Astrocyte (in vitro differentiated cells and primary cell): ENCODE data around the gene CSNK2A1. TPM values are rescaled to one million over a fixed set of nuclear protein-coding genes. Genes with fewer than 3 reads are reported as not detected.

Experiments
- DNase-seq: peaks from one replicate; pipeline ENCODE4 v3.0.0-alpha.2; 2010; ENCODE audit warnings: low read depth
- FAIRE-seq: peaks from 2 replicates; lab custom pipeline; 2011; peaks lifted over from hg19 to GRCh38; lab: Jason Lieb, UNC
- H2AFZ ChIP-seq: 2 replicates; pipeline ENCODE4 v1.6.0; 2012; ENCODE audit warnings: low read depth, low read length, inconsistent platforms
- H3K27ac ChIP-seq: 2 replicates; pipeline ENCODE4 v1.5.1; 2011; ENCODE audit warnings: low read depth, low read length, inconsistent platforms
- H3K27me3 ChIP-seq: 2 replicates; pipeline ENCODE4 v1.6.0; 2011; ENCODE audit warnings: low read length, inconsistent platforms; ENCODE audit not compliant: insufficient read depth
- H3K36me3 ChIP-seq: 2 replicates; pipeline ENCODE4 v1.5.1; 2011; ENCODE audit warnings: low read length, inconsistent platforms; ENCODE audit not compliant: insufficient read depth
- H3K4me1 ChIP-seq: 2 replicates; pipeline ENCODE4 v1.5.1; 2011; ENCODE audit warnings: low read length, inconsistent platforms; ENCODE audit not compliant: insufficient read depth
- H3K4me2 ChIP-seq: 2 replicates; pipeline ENCODE4 v1.6.0; 2012; ENCODE audit warnings: low read length, inconsistent platforms
- H3K4me3 ChIP-seq: 2 replicates; pipeline ENCODE4 v1.5.1; 2011; ENCODE audit warnings: low read depth, mild to moderate bottlenecking, low read length, inconsistent platforms; ENCODE audit not compliant: insufficient read depth
- H3K79me2 ChIP-seq: 2 replicates; pipeline ENCODE4 v1.6.0; 2012; ENCODE audit warnings: mild to moderate bottlenecking, low read length, inconsistent platforms; ENCODE audit not compliant: insufficient read depth
- H3K9ac ChIP-seq: 2 replicates; pipeline ENCODE4 v1.6.0; 2012; ENCODE audit warnings: mild to moderate bottlenecking, low read length, inconsistent platforms
- H3K9me3 ChIP-seq: 2 replicates; pipeline ENCODE4 v1.5.1; 2012; ENCODE audit warnings: low read depth, mild to moderate bottlenecking, low read length, inconsistent platforms; ENCODE audit not compliant: insufficient read depth
- H4K20me1 ChIP-seq: 2 replicates; pipeline ENCODE4 v1.6.0; 2012; ENCODE audit warnings: low read length, inconsistent platforms; ENCODE audit not compliant: insufficient read depth
- H3K27ac Mint-ChIP-seq: one replicate; pipeline ENCODE4 v1.8.0; 2021; ENCODE audit warnings: mild to moderate bottlenecking, mixed read lengths; ENCODE audit not compliant: unreplicated experiment
- H3K27me3 Mint-ChIP-seq: one replicate; pipeline ENCODE4 v1.8.0; 2021; ENCODE audit warnings: low read depth, mixed read lengths; ENCODE audit not compliant: unreplicated experiment
- H3K36me3 Mint-ChIP-seq: one replicate; pipeline ENCODE4 v1.8.0; 2021; ENCODE audit warnings: low read depth, mixed read lengths; ENCODE audit not compliant: unreplicated experiment
- H3K4me1 Mint-ChIP-seq: one replicate; pipeline ENCODE4 v1.8.0; 2021; ENCODE audit warnings: low read depth, mixed read lengths; ENCODE audit not compliant: unreplicated experiment
- H3K4me3 Mint-ChIP-seq: one replicate; pipeline ENCODE4 v1.8.0; 2021; ENCODE audit warnings: mild to moderate bottlenecking, moderate library complexity, mixed read lengths; ENCODE audit not compliant: unreplicated experiment
- H3K9me3 Mint-ChIP-seq: one replicate; pipeline ENCODE4 v1.8.0; 2021; ENCODE audit warnings: mild to moderate bottlenecking, mixed read lengths; ENCODE audit not compliant: unreplicated experiment
- CTCF ChIP-seq: IDR thresholded peaks from 2 replicates; pipeline ENCODE4 v1.5.1; 2011; ENCODE audit warnings: low read depth, mild to moderate bottlenecking, inconsistent platforms, low read length, moderate library complexity; ENCODE audit not compliant: insufficient read depth
- EZH2 ChIP-seq: IDR thresholded peaks from 2 replicates; pipeline ENCODE4 v1.6.1; 2012; ENCODE audit warnings: mild to moderate bottlenecking, low read length, inconsistent platforms; ENCODE audit not compliant: insufficient read depth
- total RNA-seq: library from RNA; stranded (reverse); gene quantifications from 2 replicates; pipeline ENCODE4 v1.2.1, GENCODE V29; 2021

CSNK2A1 gene
- total RNA-seq, 1 donor from 2014 or later: 226 TPM

DNA sequence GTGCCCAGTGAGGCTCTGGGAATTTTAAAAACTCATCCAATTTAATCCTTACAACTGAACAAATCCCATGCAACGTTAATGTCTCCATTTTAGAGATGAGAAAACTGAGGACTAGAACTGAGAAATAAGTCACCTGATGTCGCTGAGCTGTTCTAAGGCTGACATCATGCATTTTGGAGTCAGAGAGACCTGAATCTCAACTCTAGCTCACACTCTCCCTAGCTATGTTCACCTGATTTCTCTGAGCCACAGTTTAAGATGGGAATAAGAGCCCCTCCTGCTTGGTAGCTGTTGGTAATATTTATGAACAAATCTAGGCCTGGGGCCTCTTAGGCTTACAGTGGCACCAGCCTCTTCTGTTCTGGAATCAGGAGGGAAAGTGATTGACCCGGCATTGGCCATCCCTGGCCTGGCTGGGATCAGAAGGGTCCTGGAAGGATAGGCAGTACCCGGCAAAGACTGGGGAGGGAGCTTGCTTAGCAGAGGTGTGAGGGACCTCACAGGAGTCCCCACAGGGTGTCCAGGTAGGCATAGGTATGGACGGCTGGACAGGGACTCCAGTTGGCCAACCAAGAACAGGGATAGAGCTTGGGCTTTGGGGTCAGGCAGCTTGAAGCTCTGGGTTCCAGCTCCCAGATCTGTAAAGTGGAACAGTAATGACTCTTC lies 18.8 kb upstream of the CSNK2A1 start:
- H3K36me3 ChIP-seq: no peaks in the 10 kb centered on the region
- DNase-seq (no peak), FAIRE-seq (no peak)
- no peaks in the 10 kb centered on the region for H3K79me2 ChIP-seq
- H2AFZ ChIP-seq: no peak overlapping the region
- H3K9me3 ChIP-seq: no peaks in the 10 kb centered on the region
- H3K4me2 ChIP-seq: no peak overlapping the region
- H3K4me1 Mint-ChIP-seq: no peaks in the 10 kb centered on the region
- no peak overlapping the region for H3K27ac Mint-ChIP-seq
- H3K27me3 ChIP-seq: peaks cover 15% of the 10 kb centered on the region
- TF ChIP-seq EZH2: no peak
- TF ChIP-seq CTCF: no peak
- no peak overlapping the region for H3K4me3 ChIP-seq
- peaks cover 49% of the 10 kb centered on the region for H3K27me3 Mint-ChIP-seq
- H3K4me1 ChIP-seq: no peaks in the 10 kb centered on the region
- H3K27ac ChIP-seq: no peak overlapping the region
- peaks cover 3% of the 10 kb centered on the region for H4K20me1 ChIP-seq
- H3K36me3 Mint-ChIP-seq: no peaks in the 10 kb centered on the region
- H3K9ac ChIP-seq: no peak overlapping the region
- peaks cover 1% of the 10 kb centered on the region for H3K9me3 Mint-ChIP-seq
- H3K4me3 Mint-ChIP-seq: no peak overlapping the region

GRCh38 chr20:561437-562231 lies 18.0 kb upstream of the CSNK2A1 start:
- H3K9me3 ChIP-seq: no peaks in the 10 kb centered on the region
- H3K4me2 ChIP-seq: no peak overlapping the region
- Mint-ChIP-seq H3K27me3 (peaks cover 43% of the 10 kb centered on the region), H3K27ac (no peak overlapping the region), H3K4me1 (no peaks in the 10 kb centered on the region), H3K9me3 (peaks cover 1% of the 10 kb centered on the region), H3K4me3 (no peak overlapping the region), H3K36me3 (no peaks in the 10 kb centered on the region)
- no peak for TF ChIP-seq EZH2
- peak; percentile 95 for TF ChIP-seq CTCF
- peaks cover 13% of the 10 kb centered on the region for H3K27me3 ChIP-seq
- no peaks in the 10 kb centered on the region for H3K79me2 ChIP-seq
- no peaks in the 10 kb centered on the region for H3K36me3 ChIP-seq
- peaks cover 3% of the 10 kb centered on the region for H4K20me1 ChIP-seq
- H3K4me1 ChIP-seq: no peaks in the 10 kb centered on the region
- H3K27ac ChIP-seq: no peak overlapping the region
- FAIRE-seq (no peak), DNase-seq (peak; percentile 32)
- no peak overlapping the region for H3K9ac ChIP-seq
- no peak overlapping the region for H2AFZ ChIP-seq
- no peak overlapping the region for H3K4me3 ChIP-seq

DNA sequence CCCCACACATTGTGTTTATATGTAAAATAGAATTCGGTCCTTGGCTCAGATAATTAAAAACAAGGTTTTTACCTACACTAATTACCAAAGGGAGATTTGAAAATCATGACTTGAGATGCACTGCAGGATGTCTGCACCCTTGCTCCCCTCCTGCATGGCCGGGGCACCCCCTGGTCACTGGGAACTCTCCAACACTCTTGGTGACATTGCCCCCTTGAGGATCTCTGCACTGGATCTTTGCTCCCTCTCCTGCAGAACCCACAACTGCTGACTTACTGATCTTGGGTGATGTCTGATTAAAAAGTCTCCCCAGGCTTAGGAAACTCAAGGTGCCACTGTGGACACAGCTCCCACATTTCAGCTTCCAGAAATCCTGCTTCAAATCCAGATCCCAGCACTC lies 17.1 kb upstream of the CSNK2A1 start:
- peaks cover 3% of the 10 kb centered on the region for H4K20me1 ChIP-seq
- Mint-ChIP-seq H3K27ac (no peak overlapping the region), H3K9me3 (peaks cover 1% of the 10 kb centered on the region), H3K27me3 (peaks cover 41% of the 10 kb centered on the region), H3K4me3 (no peak overlapping the region), H3K4me1 (no peaks in the 10 kb centered on the region), H3K36me3 (no peaks in the 10 kb centered on the region)
- peaks cover 13% of the 10 kb centered on the region for H3K27me3 ChIP-seq
- H3K9ac ChIP-seq: no peak overlapping the region
- H3K79me2 ChIP-seq: no peaks in the 10 kb centered on the region
- H3K4me3 ChIP-seq: no peak overlapping the region
- FAIRE-seq (no peak), DNase-seq (no peak)
- no peaks in the 10 kb centered on the region for H3K9me3 ChIP-seq
- H3K4me2 ChIP-seq: no peak overlapping the region
- no peak for TF ChIP-seq EZH2
- TF ChIP-seq CTCF: no peak
- H3K27ac ChIP-seq: no peak overlapping the region
- no peaks in the 10 kb centered on the region for H3K4me1 ChIP-seq
- H2AFZ ChIP-seq: no peak overlapping the region
- no peaks in the 10 kb centered on the region for H3K36me3 ChIP-seq
